WI38 (cell line): ENCODE results near the gene ESYT2.

ENCODE experiments used
- H3K4me3 ChIP-seq: 2 replicates; pipeline ENCODE4 v1.5.1; 2011; ENCODE audit warnings: low read depth, mild to moderate bottlenecking, control low read depth, low read length
- TF ChIP-seq, protein P1 (sequence below): IDR thresholded peaks from 2 replicates; pipeline ENCODE4 v1.5.1; 2012; ENCODE audit warnings: low read depth, mild to moderate bottlenecking, control low read depth, low read length

ESYT2 gene

GRCh38 chr7:158819571-158820203, 9.6 kb downstream of the ESYT2 start:
- TF ChIP-seq, protein P1, sequence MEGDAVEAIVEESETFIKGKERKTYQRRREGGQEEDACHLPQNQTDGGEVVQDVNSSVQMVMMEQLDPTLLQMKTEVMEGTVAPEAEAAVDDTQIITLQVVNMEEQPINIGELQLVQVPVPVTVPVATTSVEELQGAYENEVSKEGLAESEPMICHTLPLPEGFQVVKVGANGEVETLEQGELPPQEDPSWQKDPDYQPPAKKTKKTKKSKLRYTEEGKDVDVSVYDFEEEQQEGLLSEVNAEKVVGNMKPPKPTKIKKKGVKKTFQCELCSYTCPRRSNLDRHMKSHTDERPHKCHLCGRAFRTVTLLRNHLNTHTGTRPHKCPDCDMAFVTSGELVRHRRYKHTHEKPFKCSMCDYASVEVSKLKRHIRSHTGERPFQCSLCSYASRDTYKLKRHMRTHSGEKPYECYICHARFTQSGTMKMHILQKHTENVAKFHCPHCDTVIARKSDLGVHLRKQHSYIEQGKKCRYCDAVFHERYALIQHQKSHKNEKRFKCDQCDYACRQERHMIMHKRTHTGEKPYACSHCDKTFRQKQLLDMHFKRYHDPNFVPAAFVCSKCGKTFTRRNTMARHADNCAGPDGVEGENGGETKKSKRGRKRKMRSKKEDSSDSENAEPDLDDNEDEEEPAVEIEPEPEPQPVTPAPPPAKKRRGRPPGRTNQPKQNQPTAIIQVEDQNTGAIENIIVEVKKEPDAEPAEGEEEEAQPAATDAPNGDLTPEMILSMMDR: no peak
- peak overlapping the region; percentile 53; the same call in 1 of the 2 replicates for H3K4me3 ChIP-seq

DNA sequence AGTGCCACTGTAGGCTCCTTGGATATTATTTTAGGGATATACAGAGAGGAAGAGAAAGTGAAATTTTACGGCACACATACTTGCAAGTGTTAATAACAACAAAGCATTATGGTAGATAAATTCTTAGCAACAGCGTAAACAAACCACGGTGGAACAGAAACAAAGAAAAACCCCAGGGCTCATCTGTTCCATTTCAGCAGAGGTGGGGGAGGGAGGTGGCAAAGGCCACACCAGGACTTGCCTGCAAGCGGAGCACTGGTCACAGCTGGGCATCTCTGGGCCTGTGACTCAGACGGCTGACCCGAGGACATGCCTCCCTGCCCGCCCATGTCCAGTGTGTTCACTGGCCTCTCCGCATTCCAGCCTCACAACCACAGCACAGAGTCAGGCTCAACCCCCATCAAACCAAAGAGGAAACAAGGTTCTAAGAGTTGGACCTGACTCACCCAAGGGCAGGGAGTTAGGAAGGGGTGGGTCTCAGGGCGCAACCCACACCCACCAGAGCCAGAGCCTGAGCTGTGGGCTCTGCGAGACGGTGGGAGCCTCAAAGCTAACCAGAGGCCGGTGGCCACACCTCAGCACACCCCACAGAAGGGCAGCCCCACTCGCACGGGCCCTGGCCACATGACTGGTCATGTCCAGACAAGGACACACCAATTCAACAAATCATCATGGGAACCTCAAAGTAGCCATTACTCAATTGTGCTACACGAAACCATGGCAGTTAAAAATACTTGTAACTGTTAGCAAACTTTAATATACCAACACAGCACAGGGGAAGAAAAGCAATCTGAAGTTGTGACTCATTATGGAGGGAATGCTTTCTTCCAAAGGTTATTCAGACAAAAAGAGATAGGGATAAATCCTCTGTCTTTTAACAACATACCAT, 10.7 kb downstream of the ESYT2 start:
- H3K4me3 ChIP-seq: peak overlapping the region; percentile 53
- TF ChIP-seq, protein P1: no peak

GRCh38 chr7:158816995-158817394, 12.3 kb downstream of the ESYT2 start:
- TF ChIP-seq, protein P1: no peak

GRCh38 chr7:158816271-158816670, 13.0 kb downstream of the ESYT2 start:
- no peak overlapping the region for H3K4me3 ChIP-seq
- TF ChIP-seq, protein P1: no peak

More at GRCh38 chr7:158816995-158817394, 12.3 kb downstream of the ESYT2 start:
- H3K4me3 ChIP-seq: no peak overlapping the region

GRCh38 chr7:158815800-158816128, 13.5 kb downstream of the ESYT2 start:
- TF ChIP-seq, protein P1: no peak
- H3K4me3 ChIP-seq: no peak overlapping the region

GRCh38 chr7:158815083-158815799, 14.1 kb downstream of the ESYT2 start:
- TF ChIP-seq, protein P1: no peak
- H3K4me3 ChIP-seq: no peak overlapping the region
